Left colon (tissue), 2 donors: ENCODE data around the gene SH3YL1. TPM values are rescaled to one million over a fixed set of nuclear protein-coding genes. Genes with fewer than 3 reads are reported as not detected.

ENCODE experiments used
- ATAC-seq: fragments of 200-7000 bp; cut with Tn5 transposase; one replicate; pipeline ENCODE4 v1.9.1; 2020; ENCODE audit warnings: mild to moderate bottlenecking, moderate library complexity
- DNase-seq, 2 donors: peaks; one replicate each; pipeline ENCODE4 v3.0.0-alpha.2; 2020
- intact Hi-C, 2 donors: fragments of 100-400 bp; cut with DNase I in 1 of 2; cut with micrococcal nuclease in 1 of 2; formaldehyde crosslinking; loops; one replicate each; pipeline versions ENCODE4 v1.11.2 to v1.14.0; 2022; cut with DNase I, micrococcal nuclease
- total RNA-seq, 2 donors: library from RNA; stranded (reverse); fragmentation: NEBNext Ultra II Directional; extraction: Animal tissue kit (Norgen Biotek cat#: 25700); gene quantifications; one replicate each; pipeline ENCODE4 v1.2.1, GENCODE V29; 2021
- donor health status: DM: no; HTN: no; CAD: no.
- donor health status: DM: yes; HTN: yes; CAD: no.

The SH3YL1 gene
- total RNA-seq, 2 donors from 2014 or later = 79.7 to 122 TPM

DNA sequence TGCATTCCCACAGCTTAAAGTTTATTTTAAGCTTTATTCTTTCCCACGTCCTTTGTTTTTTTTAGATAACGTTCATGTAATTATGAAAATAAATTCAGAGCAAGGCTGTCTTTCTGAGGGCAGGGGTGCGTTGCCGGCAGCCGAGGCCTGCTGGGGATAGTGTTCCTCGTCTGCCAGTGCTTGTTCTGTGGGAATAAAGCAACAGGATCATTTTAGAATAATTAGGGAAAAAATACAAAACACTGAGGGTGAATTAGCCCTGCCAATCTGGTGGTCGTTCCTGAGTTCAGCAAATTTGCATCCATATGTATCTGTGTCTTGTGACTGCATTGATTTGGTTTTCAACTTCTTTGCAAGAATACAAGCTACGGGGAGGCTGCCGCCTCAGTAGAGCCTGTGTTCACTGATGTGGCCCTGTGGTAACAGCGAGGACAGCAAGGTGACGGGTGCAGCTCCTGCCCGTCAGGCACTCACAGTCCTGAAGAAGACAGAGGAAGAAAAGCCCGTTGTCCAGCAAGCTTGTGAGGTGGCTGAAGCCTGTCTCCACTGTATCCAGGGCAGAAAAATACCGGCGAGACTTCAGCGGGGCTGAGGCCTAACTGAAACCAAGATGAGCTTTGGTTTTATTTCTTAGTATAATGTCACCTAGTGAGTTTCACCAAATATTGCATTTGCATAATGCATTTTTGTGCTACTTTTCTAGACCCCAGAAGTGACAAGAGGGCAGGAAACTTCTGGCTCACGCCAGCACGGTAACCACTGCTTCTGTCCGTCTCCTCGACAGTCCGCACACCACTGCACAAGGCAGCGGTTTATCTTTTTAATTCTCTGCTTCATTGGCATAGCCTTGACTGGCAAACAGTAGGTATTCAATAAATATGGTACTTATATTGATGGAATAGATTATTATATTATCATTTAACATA, 64.5 kb downstream of the SH3YL1 start:
- no peak for DNase-seq
- intact Hi-C loops = no loop called here
- ATAC-seq = no peak

DNA sequence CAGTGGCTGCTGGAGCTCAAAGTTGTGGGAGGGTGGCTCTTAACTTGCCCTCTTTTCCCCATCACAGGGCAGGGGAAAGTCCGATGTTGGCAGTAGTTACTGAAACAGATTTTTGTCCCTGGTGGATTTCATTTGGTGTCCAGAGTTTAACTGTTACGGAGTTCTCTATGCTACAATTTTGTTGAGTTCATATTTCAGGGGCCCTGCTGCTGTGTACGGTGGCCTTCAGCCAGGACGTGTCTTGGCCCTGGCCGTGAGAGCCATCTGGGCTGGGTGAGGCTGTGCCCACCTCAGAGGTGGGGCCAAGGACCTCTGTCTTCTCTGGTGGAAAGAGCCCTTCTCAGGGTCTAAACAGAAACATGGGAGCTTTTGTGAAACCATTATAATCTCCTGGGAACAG, 67.4 kb downstream of the SH3YL1 start:
- ATAC-seq = no peak
- intact Hi-C loops = no loop called here
- DNase-seq = no peak

DNA sequence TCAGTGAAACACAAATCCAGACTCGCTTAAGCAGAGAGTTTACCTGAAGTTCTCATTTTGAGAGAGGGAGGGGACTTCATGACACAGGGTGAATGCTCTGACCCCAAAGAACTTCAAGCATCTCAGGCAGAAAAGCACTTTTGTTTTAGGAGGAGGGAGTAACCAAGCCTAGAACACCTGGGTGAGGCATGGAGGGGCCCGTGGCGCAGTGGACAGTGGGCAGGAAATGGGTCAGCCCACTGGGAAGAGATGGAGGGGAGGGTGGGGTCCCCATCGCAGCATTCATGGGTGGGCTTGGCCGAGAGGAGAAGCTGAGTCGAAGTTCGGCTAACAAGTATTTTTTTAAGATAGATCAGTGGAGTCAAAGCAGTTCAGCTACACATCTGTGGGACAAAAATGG, 67.9 kb downstream of the SH3YL1 start:
- no peak for DNase-seq
- ATAC-seq = no peak
- intact Hi-C loops = no loop called here

DNA sequence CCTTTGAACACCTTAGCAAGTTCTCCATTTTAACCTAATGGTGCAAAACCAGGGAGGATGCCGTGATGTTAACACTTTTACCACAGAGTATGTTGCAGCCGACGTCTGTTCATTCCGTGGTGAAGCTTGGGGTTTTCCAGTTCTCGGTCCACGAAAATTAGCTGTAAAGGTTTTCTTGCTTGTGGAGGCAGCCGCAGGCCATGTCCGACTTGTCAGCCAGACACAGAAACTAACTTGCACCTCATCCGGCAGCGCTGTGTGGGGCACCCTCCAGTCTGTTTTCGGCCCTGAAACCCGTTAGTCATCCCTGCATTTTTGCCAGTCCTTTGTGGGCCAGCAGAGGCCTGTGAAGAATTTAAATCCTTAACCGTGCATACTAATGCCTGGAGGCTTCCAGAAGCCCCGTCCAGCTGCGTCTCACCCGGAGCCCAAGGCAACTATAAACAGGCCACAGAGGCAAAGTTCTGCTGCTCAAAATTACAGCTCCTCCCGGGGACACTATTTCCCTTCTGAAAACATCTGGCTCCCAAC, 70.6 kb downstream of the SH3YL1 start:
- intact Hi-C loops = no loop called here
- no peak for DNase-seq
- no peak for ATAC-seq

DNA sequence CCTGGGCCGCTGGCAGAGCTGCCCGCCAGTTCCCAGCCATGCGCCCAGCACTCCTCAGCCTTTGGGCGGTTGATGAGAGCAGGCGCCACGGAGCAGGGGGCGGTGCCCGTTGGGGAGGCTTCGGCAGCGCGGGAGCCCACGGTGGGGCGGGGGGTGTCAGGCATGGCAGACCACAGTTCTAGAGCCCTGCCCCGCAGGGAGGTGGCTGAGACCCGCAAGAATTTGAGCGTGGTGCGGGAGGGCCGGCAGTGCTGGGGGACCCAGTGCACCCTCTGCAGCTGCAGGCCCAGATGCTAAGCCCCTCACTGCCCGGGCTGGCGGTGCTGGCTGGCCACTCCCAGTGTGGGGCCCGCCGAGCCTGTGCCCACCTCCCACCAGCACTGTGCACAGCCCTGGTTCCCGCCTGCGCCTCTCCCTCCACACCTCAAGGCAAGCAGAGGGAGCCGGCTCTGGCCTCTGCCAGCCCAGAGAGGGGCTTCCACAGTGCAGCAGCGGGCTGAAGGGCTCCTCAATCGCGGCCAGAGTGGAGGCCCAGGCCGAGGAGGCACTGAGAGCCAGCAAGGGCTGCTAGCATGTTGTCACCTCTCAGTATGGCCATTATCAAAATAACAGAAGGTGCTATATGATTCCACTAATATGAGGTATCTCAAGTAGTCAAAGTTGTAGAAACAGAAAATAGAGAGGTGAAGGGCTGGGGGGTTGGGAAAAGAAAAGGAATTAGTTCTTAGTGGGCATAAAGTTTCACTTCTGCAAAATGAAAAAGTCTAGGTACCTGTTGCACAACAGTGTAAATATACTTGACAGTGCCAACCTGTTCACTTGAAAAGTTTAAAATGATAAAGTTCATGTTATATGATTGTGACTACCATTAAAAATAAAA, 72.3 kb downstream of the SH3YL1 start:
- intact Hi-C loops = no loop called here
- DNase-seq (no peak), ATAC-seq (no peak)

DNA sequence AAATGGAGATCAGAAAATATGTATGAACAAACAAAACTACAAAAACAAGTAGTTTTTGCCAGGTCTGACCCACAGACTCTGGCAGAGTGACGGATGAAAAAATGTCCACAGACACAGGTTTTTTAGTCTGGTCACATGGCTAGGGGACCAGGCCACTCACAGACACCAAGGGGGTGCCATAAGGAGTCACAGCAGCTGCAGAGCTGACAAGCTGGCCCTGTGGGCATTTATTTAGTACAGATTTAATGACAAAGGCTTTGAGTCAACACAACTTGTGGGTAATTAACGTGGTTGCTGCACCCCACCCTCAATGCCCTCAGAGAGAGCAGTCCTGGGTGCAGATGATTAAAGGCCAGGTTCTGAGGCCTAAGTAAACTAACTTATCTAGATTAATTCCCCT, 76.0 kb downstream of the SH3YL1 start:
- ATAC-seq = no peak

DNA sequence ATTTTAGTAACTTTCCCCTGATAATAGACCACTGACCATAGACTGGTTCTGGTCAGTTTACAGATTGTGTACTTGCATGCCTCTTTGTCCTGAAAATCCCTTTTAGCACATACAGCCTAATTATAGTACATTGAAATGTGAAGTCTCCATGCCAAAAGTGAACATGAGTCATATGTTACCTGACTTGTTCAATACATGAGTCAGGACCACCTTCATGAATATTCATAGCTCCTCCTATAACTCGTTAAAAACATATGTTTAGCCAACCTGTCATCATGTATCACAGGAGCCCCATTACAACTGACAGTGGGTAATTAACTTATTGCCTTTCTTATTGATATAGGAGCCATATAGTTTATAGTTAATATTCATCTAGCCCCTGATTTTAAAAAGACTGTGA, 78.6 kb downstream of the SH3YL1 start:
- ATAC-seq = no peak
- DNase-seq = no peak
- intact Hi-C loops = no loop called here

More for the DNA sequence above, 76.0 kb downstream of the SH3YL1 start:
- intact Hi-C loops = no loop called here
- DNase-seq = no peak

DNA sequence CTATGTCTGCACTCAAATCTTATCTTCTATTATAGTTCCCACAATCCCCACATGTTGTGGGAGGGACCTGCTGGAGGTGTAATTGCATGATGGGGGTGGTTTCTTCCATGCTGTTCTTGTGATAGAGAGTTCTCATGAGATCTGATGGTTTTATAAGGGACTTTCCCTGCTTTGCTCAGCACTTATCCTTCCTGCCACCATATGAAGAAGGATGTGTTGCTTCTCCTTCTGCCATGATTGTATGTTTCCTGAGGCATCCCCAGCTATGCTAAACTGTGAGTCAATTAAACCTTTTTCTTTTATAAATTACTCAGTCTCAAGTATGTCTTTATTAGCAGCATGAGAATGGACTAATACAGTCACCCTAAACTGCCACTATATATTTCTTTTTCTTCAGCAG, 79.1 kb downstream of the SH3YL1 start:
- intact Hi-C loops = no loop called here
- DNase-seq (no peak), ATAC-seq (no peak)

DNA sequence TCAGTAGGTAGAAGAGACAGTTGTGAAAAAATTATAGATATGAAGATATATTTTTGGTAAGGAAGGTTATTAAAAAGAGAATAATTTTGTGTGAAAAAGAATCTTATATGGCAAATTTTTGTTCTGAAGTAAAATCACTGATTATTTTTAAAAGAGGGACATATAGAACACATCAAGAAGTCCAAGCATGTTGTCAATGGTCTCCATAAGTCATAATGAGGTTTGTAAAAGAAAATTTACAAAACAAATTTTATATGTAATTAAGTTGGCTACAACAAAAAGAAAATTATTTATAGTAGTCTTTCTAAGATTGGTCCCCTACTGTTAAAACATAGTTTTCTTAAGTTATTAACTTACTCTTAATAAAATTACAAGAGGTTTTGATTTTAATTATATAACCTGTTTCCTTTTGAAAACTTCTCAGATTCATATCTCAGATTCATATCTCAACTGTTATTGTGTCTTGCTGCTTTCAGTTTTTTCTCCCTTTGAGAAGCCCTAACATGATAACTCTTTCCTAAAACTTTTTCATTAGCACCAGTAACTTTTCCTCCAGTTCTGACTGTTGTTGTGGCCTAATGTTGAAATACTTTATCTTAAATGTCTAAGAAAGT, 81.2 kb downstream of the SH3YL1 start:
- ATAC-seq (no peak), DNase-seq (no peak)
- intact Hi-C loops = no loop called here

DNA sequence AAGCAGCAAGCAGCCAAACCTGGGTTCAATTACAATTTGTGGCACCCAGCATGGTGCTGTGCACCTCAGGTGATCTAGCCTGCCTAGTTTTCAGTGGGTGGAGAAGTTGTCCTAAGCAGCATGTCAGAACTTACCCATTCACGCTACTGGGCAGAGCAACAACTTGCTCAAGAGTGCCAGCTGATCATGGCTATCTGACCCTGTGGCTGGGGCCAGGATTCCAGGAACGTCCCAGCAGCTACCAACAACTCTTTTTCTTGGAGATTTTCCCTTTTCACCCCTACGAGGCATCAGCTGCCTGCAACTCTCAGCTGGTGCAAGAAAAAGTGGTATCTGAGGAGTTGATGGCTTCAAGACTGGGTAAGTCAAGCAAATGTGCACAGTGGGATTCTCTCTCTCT, 83.5 kb downstream of the SH3YL1 start:
- ATAC-seq (no peak), DNase-seq (no peak)
- intact Hi-C loops = no loop called here

DNA sequence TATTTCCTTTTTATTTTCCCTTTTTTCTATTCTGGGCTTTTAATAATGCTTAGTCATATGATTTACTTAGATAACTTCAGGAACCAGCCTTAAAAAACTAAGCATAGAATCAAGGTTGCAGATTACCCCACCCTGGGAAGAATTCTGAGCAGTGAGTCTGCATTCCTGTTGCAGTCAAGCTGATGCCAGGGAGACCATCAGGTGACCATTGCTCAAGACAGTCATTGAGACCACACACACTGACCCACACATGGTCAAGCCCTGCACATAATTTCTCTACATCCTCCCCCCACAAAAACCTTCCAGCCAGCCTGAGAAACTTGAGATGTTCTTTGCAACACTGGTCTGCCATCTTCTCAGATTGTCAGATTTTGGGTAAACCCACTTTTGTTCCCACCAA, 83.9 kb downstream of the SH3YL1 start:
- ATAC-seq (no peak), DNase-seq (no peak)
- intact Hi-C loops = no loop called here

DNA sequence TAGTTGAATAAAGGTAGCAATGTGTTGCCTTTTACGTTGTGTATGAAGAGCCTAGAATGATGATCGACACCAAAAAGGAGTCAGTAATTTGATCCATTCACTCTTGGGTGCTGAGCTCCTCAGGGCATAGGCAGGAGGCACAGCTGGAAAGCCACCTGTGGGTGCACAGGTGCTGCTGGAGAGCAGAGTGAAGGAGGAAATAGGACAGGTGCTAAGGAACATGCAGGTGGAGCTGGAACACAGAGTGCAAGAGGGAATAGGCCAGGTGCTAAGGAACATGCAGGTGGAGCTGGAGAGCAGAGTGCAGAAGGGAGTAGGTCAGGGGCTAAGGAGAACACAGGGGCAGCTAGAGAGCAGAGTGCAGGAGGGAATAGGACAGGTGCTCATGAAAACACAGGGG, 86.1 kb downstream of the SH3YL1 start:
- no peak for DNase-seq
- intact Hi-C loops = no loop called here
- ATAC-seq = peak; percentile 35

DNA sequence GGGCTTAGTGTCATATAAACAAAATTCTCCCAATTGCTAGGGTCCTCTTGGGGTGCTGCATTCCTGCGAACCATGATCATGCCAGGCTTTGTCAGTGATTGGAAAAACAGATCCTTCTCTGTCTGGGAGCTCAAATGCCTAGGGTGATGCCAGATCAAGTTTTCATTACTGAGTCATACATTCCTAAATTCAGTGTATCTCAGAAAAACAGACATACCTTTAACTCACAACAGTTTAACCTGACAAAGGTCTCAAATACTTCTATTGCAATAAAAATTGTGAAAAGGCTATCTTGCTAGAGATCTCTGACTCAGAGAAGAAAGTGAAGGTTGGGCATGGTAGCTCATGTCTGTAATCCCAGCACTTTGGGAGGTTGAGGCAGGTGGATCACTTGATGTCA, 86.9 kb downstream of the SH3YL1 start:
- intact Hi-C loops = no loop called here
- no peak for DNase-seq
- no peak for ATAC-seq

DNA sequence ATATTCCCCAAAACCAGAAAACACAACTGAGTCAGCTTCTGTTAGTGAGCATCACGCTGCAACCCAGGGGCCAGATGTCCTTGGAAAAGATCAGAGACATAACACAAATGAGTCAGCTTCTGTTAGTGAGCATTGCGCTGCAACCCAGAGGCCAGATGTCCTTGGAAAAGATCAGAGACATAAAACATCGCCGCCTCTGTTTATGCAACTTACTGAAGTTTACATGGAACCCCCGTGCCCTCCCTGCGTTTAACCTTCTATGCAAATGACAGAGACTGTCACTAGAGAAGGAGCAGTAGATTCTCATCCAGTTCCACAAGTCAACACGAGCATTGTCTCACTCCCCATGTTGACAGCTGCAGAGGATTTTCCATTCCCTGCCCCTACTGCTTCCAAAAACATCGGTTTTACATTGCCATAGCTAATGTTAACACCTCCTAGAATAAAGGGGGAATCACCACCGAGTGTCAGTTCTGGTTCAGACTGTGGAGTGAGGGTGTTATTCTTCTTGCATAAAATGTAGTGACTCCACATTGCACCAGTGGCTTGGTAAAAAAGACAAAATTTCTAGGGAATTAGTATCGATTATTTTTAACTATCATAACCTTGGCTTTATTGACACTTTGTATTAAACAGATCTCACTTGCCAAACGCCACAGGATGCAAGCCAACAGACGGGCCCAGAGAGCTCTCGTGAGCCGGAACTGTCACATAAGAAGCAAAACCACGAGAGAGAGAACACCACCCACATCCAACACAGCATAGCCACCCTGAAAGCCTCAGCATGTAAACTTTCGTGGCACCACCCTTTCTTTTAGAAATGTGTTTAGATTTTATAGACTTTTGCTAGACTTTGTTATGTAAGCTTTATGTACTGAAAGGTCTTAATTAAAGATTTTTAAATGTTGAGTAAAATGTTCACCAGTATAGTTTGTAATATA, 87.7 kb downstream of the SH3YL1 start:
- no peak for DNase-seq
- ATAC-seq = no peak
- intact Hi-C loops = no loop called here

DNA sequence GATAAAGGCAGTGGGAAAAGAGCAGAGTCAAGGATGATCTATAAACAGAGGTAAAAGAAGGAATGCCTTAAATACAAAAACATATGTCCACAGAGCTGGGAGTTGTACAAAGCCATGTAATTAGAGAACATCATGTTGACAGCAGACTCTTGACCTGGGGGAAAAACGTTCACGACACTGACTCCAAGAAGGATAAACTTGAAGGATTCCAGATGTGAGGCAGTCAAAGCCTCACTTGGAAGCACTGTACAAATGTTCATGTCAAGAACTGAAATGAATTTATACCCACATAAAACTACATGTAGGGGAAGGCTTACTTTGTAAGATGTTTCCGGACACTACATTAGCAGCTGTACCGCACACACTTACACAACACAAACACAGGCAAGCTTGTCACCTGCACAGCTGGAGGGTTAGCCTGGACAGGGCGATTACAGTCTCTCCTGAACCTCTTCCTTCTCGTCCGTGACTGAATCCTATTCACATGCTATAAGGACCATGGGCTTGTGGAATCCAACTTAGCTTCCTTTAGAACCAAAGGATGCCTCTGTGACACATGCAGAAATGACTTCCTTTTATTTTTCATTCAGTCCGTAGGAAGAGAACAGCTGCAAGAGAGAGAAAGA, 88.6 kb downstream of the SH3YL1 start:
- DNase-seq = no peak
- intact Hi-C loops = no loop called here
- no peak for ATAC-seq

DNA sequence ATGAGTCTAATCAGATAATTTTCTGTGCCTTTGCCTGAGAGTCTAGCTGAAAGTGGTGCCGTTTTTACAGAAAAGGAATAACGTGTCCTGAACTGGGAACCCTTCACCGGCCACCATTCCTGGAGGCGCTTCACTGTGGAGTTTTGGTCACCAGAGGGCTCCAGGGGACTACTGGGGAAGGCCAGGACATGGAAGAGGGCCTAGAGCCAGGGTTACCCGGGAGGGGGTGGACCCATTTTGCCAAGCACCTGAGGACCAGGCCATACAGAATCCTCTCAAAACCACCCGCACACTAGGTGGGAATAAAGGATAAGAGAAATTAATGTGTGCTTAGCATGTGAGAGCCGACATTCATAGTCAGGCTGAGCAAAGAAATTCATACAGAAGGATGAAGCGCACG, 91.7 kb downstream of the SH3YL1 start:
- peak; percentile 62 for ATAC-seq
- intact Hi-C loops = loop anchor here in 1 of 2 donors (5.0 kb wide), 1 partner anchor 120 kb away; no protein-coding TSS in a partner anchor

DNA sequence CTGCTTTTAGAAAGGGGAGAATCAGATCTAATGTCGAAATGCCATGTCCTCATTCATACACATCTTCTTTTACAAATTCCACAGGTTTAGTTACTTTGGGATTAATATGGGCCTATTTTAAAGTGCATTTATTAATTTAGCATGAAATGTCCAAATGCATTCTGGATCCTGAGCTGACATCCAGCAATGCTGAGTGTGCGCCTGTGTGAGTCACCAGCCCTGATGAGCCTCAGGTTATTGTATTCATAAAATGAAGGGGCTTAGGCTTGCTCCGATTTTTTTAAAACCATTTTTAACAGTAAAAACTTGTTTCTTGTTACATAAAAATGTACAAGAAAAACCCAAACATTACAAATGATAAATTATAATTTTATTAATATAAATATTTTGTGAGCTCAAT, 94.1 kb downstream of the SH3YL1 start:
- intact Hi-C loops = loop anchor here in 1 of 2 donors (5.0 kb wide), 1 partner anchor 123 kb away; no protein-coding TSS in a partner anchor
- no peak for DNase-seq

More for the DNA sequence above, 91.7 kb downstream of the SH3YL1 start:
- peak in 1 of 2 donors; percentile 35 for DNase-seq

More for the DNA sequence above, 94.1 kb downstream of the SH3YL1 start:
- no peak for ATAC-seq
